Measurements from ENCODE around the gene ACADS. TPM values are rescaled to one million over a fixed set of nuclear protein-coding genes. Genes with fewer than 3 reads are reported as not detected.
A peak's percentile ranks its signal among the peaks of the same experiment; 100 is the strongest.

ACADS gene, protein sequence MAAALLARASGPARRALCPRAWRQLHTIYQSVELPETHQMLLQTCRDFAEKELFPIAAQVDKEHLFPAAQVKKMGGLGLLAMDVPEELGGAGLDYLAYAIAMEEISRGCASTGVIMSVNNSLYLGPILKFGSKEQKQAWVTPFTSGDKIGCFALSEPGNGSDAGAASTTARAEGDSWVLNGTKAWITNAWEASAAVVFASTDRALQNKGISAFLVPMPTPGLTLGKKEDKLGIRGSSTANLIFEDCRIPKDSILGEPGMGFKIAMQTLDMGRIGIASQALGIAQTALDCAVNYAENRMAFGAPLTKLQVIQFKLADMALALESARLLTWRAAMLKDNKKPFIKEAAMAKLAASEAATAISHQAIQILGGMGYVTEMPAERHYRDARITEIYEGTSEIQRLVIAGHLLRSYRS
- total RNA-seq = 10 to 100 TPM; 34.2 to 51.3 (median 42.5) TPM
- 68.0 TPM for polyA plus RNA-seq
- long read RNA-seq, donor 1, transcript ACADS-201 (10 exons, 1,950 nt) = major isoform, 308 of 334 reads
- long read RNA-seq, donor 1, partial matches to known transcripts = 10 of 334 reads
- long read RNA-seq, donor 1, other reads (novel, unspliced or antisense) = 15 of 334 reads
- long read RNA-seq, donor 2, transcript ACADS-201 (10 exons, 1,950 nt) = major isoform, 102 of 118 reads
- long read RNA-seq, donor 2, partial matches to known transcripts = 8 of 118 reads
- long read RNA-seq, donor 2, other reads (novel, unspliced or antisense) = 8 of 118 reads
- long read RNA-seq, donor 3, transcript ACADS-201 (10 exons, 1,950 nt) = major isoform, 640 of 718 reads
- long read RNA-seq, donor 3, partial matches to known transcripts = 25 of 718 reads
- long read RNA-seq, donor 3, other reads (novel, unspliced or antisense) = 53 of 718 reads
- long read RNA-seq, donor 4, transcript ACADS-201 (10 exons, 1,950 nt) = major isoform, 74 of 87 reads
- long read RNA-seq, donor 4, partial matches to known transcripts = 7 of 87 reads
- long read RNA-seq, donor 4, other reads (novel, unspliced or antisense) = 6 of 87 reads

DNA sequence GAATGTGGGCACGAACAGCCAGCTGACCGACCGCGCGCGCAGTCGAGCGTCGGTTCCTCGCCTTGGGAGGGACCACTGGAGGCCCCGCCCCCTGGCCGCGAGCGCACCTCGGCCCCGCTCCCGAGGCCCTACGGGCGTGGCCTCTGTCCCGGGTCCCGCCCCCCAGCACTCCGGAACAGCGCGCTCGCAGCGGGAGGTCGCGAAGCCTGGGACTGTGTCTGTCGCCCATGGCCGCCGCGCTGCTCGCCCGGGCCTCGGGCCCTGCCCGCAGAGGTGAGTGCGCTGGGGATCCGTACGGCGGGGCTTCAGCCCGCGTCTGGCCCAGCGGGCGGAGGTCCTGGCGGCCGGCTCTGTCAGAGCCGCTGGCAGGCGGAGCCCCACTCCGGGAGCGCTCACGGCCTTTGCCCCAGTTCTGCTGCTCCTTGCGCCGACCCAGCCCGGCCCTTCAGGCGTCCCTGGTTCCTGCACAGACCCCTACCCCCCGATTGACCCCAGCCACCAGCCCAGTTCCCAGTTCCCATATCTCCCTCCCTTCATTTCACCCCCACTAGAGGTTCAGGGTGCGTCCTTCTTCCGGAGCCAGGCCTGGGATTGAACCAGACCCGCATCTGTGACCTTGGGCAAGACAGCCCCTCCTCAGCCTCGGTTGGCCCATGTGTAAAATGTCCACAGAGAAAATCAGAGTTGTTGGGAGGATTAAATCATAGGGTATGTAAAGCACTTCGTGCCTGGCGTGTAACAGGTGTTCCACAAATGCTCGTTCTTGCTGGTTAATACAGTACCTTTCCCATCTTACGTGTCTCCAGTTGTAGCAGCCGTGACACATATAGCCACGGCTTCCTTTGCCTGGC lies at the start of gene ACADS:
TSS of gene ACADS (plus strand) at position 168 of the 851 bp plus-strand sequence. CDS start at position 228, 60 bp downstream.
- Histone ChIP-seq H3K27ac (ENCODE audit: low read length) (peak within 1 kb of the TSS; percentile 40), H3K4me3 (ENCODE audit: low read length) (peak within 1 kb of the TSS; percentile 58), H3K9me3 (ENCODE audit: control insufficient read depth, low read length) (no peaks in the 10 kb centered on the region), H3K27me3 (ENCODE audit: control insufficient read depth, insufficient read depth) (no peaks in the 10 kb centered on the region), H3K4me1 (ENCODE audit: control insufficient read depth, insufficient read depth, low read length) (peaks cover 2% of the 10 kb centered on the region)
- intact Hi-C loops (cut with DNase I) = loop anchor here in 1 of 4 donors (10.0 kb wide), 1 partner anchor 179 kb away; the partner anchor contains the start of gene SPPL3
- WGBS = 7% methylated on average over 66 of the region's 66 CpGs
- ATAC-seq = peak; percentile 99
- DNase-seq = peak; percentile 94 to 97 (median 97)

DNA sequence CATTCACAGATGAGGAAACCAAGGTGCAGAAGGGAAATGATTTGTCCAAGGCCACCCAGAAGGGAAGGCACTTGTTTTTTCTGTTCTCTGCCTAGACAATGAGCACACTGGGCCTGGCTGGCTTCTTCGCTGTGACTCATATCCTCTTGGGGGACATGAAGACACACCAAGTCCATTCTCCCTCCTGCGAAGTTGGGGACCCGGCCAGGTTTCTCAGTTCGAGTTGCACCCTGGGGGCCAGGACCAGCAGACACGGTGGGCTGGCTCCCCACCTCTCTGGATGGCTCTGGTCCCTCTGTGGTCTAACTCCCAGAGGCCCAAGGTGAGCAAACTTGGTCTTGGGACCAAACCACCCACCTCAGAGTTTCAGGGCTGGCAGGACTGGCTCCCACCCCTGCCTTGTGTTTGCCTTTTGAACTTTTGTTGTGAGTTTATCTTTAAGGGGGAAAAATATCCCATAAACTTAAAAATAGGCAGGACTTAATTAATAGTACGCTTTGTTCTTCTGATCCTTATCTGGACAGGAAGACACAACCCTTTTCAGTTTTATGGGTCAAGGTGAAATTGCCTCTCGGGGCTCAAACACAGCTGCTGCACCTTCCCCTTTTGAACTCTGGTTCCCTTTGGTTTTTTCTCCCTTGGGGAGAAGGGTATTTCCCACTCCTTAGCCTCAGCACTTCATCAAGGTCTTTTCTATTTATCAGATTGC lies 47.7 kb upstream of the ACADS start:
- DNase-seq (peak in 1 of 3 donors; percentile 66), ATAC-seq (peak; percentile 45 to 86)
- Histone ChIP-seq H3K27ac (ENCODE audit: low read length) (peak overlapping the region; percentile 65), H3K27me3 (ENCODE audit: control insufficient read depth, insufficient read depth) (no peaks in the 10 kb centered on the region), H3K4me1 (ENCODE audit: control insufficient read depth, insufficient read depth, low read length) (peaks cover 3% of the 10 kb centered on the region), H3K4me3 (ENCODE audit: low read length) (no peak overlapping the region), H3K9me3 (ENCODE audit: control insufficient read depth, low read length) (no peaks in the 10 kb centered on the region)
- intact Hi-C loops (cut with DNase I) = no loop called here
- WGBS = 46% methylated on average over 7 of the region's 7 CpGs

DNA sequence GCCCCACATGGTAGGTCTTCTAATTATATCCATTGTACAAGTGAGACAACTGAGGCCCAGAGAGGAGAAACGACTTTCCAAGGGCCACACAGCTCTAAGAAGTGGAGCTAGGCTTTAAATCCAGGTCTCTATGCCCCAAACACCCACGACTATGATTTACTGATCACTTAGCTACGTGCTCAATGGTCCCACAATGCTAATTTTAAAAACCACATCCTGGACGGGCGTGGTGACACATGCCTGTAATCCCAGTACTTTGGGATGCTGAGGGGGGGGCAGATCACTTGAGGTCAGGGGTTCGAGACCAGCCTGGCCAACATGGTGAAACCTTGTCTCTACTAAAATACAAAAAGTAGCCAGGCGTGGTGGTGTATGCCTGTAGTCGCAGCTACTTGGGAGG lies 47.1 kb upstream of the ACADS start:
- Histone ChIP-seq H3K4me3 (ENCODE audit: low read length) (no peak overlapping the region), H3K4me1 (ENCODE audit: control insufficient read depth, insufficient read depth, low read length) (peaks cover 3% of the 10 kb centered on the region), H3K9me3 (ENCODE audit: control insufficient read depth, low read length) (no peaks in the 10 kb centered on the region), H3K27me3 (ENCODE audit: control insufficient read depth, insufficient read depth) (no peaks in the 10 kb centered on the region), H3K27ac (ENCODE audit: low read length) (peak overlapping the region; percentile 25)
- 68% methylated on average over 8 of the region's 8 CpGs for WGBS
- intact Hi-C loops (cut with DNase I) = no loop called here
- DNase-seq (no peak), ATAC-seq (no peak)

DNA sequence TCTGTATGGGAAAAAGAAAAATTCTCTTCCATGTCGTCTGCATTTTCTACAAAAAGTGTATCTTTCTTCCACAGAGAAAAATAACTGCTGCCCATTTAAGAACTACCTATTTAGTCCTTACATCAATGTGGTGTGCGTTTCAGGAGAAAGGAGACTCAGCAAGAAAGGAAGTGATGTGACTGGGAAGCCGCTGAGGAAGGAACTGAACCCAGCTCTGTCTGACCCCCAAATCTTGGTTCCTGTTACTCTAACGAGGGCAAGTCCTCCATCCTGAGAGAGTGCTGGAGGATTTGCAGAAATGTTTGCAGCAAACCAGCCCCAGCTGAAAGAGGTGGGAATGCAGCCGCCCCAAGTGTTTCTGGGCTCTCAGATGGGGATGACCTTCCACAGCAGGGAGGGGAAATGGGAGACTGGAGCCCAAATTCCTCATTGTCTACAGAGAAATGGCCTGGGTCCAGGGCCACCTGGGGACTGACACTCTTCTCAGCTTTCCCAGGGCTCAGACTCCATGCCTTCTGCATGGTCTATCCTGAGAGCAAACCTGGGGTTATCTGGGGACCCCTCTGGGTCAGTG lies 45.4 kb upstream of the ACADS start:
- intact Hi-C loops (cut with DNase I) = no loop called here
- Histone ChIP-seq H3K4me1 (ENCODE audit: control insufficient read depth, insufficient read depth, low read length) (peaks cover 3% of the 10 kb centered on the region), H3K27ac (ENCODE audit: low read length) (no peak overlapping the region), H3K27me3 (ENCODE audit: control insufficient read depth, insufficient read depth) (no peaks in the 10 kb centered on the region), H3K4me3 (ENCODE audit: low read length) (no peak overlapping the region), H3K9me3 (ENCODE audit: control insufficient read depth, low read length) (no peaks in the 10 kb centered on the region)
- ATAC-seq (no peak), DNase-seq (no peak)
- whole genome bisulfite sequencing = 52% methylated on average over 5 of the region's 5 CpGs

DNA sequence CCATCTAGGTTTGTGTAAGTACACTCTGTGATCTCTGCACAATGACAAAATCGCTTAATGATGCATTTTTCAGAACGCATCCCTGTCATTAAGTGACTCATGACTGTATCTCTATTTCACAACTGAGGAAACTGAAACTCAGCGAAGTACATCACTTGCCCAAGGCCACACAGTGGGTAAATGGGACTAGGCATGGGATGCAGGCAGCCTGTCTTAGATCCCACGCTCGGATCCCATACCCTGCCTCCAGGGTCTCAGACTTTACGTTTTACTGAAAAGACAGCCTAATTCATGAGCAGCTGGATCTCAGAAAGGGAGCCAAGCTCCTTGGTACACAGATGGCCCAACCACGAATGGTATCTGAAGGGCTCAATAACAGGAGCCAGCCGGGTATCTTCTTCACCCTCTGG lies 41.1 kb upstream of the ACADS start:
- H3K4me3 ChIP-seq (ENCODE audit: low read length) = no peak overlapping the region
- H3K27ac ChIP-seq (ENCODE audit: low read length) = no peak overlapping the region
- no peaks in the 10 kb centered on the region for H3K9me3 ChIP-seq (ENCODE audit: control insufficient read depth, low read length)
- DNase-seq (no peak), ATAC-seq (no peak)
- peaks cover 9% of the 10 kb centered on the region for H3K4me1 ChIP-seq (ENCODE audit: control insufficient read depth, insufficient read depth, low read length)
- WGBS = 70% methylated on average over 8 of the region's 8 CpGs
- intact Hi-C loops (cut with DNase I) = no loop called here
- H3K27me3 ChIP-seq (ENCODE audit: control insufficient read depth, insufficient read depth) = no peaks in the 10 kb centered on the region

DNA sequence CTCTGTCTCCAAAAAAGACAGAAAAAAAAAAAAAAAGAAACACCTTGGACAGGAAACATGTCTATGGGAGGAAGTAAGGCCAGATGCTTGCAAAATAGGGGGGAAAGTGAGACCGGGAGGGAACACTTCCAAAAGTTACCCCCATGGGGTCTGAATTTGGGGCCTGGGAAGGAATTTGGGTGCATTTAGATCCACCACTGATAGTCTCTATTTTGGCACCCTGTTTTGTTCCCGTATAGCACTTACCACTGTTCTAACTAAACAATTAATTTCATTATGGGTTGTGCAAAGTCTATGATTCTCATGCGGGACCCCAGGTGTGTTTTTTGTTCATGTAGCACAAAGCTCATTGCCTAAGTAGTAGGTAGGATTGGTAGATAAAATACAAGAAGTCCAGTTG lies 40.1 kb upstream of the ACADS start:
- Histone ChIP-seq H3K9me3 (ENCODE audit: control insufficient read depth, low read length) (no peaks in the 10 kb centered on the region), H3K4me1 (ENCODE audit: control insufficient read depth, insufficient read depth, low read length) (peaks cover 7% of the 10 kb centered on the region), H3K4me3 (ENCODE audit: low read length) (no peak overlapping the region), H3K27me3 (ENCODE audit: control insufficient read depth, insufficient read depth) (no peaks in the 10 kb centered on the region), H3K27ac (ENCODE audit: low read length) (no peak overlapping the region)
- ATAC-seq (no peak), DNase-seq (no peak)
- intact Hi-C loops (cut with DNase I) = no loop called here
- WGBS = 52% methylated on average over 3 of the region's 3 CpGs

DNA sequence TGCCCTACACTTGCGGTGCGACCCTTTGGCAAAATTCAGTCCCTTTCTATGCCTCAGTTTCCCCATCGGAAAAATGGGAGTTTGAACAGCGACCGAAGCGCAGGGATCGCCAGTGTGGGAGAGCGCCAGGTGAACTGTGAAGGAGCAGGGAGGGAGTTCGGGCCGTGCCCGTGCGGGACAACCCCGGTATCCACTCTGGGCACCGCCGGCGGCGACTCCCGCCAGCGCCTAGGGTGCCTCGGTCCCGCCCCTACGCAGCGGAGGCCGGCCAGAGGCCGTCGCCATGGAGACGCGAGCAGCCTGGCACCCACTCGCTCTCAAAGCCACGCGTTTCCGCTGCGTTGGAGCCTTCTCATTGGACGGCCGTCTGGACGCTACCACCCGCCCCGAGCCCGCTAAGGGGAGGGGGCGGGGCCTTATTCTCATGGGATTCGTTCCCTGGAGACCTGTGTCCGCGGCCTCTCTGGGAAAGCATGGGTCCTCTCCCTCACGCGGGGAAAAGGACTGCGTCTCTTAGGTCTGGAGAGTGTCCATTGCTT lies 39.4 kb upstream of the ACADS start:
- under 1% methylated on average over 46 of the region's 46 CpGs for WGBS
- H3K27me3 ChIP-seq (ENCODE audit: control insufficient read depth, insufficient read depth) = no peaks in the 10 kb centered on the region
- ATAC-seq = peak; percentile 96 to 97
- peak; percentile 98 to 99 (median 99) for DNase-seq
- H3K27ac ChIP-seq (ENCODE audit: low read length) = peak overlapping the region; percentile 95
- no peaks in the 10 kb centered on the region for H3K9me3 ChIP-seq (ENCODE audit: control insufficient read depth, low read length)
- intact Hi-C loops (cut with DNase I) = no loop called here
- H3K4me1 ChIP-seq (ENCODE audit: control insufficient read depth, insufficient read depth, low read length) = peaks cover 13% of the 10 kb centered on the region
- peak overlapping the region; percentile 99 for H3K4me3 ChIP-seq (ENCODE audit: low read length)

DNA sequence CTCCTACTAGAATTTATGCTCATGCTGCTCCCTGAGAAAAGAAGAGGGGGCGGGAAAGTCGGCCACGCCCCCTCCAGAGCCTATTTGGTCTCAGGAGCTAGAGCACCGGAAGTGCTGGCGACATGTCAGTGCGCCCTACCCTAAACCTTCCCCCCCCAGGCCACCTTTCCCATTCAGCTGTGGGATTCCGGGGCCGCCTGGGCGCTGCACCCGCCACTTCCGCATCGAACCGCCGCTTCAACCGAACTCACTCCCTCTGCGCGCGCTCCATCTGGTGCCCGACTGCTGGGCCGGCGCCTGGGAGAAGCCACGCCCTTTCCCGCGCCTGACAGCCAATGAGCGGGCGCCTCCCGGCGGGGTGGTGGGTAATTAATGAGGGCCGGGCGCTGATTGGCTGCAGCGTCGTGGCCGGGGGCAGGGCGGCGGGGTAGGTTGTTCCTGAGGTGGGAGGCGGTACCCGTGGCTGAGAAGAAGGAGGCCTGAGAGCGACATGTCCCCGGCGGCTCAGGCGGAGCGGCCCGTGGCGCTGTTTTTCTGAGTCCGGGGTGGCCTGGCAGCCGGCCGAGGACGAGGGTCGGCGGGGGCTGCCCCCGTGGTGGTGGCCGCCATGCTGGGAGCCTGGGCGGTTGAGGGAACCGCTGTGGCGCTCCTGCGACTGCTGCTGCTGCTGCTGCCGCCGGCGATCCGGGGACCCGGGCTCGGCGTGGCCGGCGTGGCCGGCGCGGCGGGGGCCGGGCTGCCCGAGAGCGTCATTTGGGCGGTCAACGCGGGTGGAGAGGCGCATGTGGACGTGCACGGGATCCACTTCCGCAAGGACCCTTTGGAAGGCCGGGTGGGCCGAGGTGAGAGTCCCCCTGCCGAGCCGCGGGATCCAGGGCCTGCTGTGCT lies 38.7 kb upstream of the ACADS start, which contains the start of gene MLEC:
TSS of gene MLEC (plus strand) at position 460 of the 888 bp plus-strand sequence. CDS start at position 608, 148 bp downstream.
- Histone ChIP-seq H3K27me3 (ENCODE audit: control insufficient read depth, insufficient read depth) (no peaks in the 10 kb centered on the region), H3K4me1 (ENCODE audit: control insufficient read depth, insufficient read depth, low read length) (peaks cover 13% of the 10 kb centered on the region), H3K4me3 (ENCODE audit: low read length) (peak within 1 kb of the TSS; percentile 99), H3K27ac (ENCODE audit: low read length) (peak within 1 kb of the TSS; percentile 95), H3K9me3 (ENCODE audit: control insufficient read depth, low read length) (no peaks in the 10 kb centered on the region)
- under 1% methylated on average over 84 of the region's 84 CpGs for WGBS
- ATAC-seq (peak; percentile 96), DNase-seq (peak; percentile 98 to 100 (median 99))
- intact Hi-C loops (cut with DNase I) = no loop called here
